HepG2 (cell line): Measurements from ENCODE around the gene HMGN4. TPM values are rescaled to one million over a fixed set of nuclear protein-coding genes. Genes with fewer than 3 reads are reported as not detected.
A peak's percentile ranks its signal among the peaks of the same experiment; 100 is the strongest.

ENCODE experiments used
- BRD4 ChIP-seq: sonication (generic); formaldehyde crosslinking; IDR thresholded peaks from 2 replicates; pipeline ENCODE4 v1.4.0; 2020; ENCODE audit warnings: missing genetic modification reagents
- E2F5 ChIP-seq: sonication (generic); formaldehyde crosslinking; conservative IDR thresholded peaks from 2 replicates; pipeline ENCODE4 v1.4.0; 2020; ENCODE audit warnings: missing genetic modification reagents
- FOXK2 ChIP-seq: fragments of 450-650 bp; IDR thresholded peaks from 2 replicates; pipeline ENCODE4 v1.6.1; 2016
- GZF1 ChIP-seq: sonication (generic); formaldehyde crosslinking; IDR thresholded peaks from 2 replicates; pipeline ENCODE4 v1.5.1; 2020; ENCODE audit warnings: mild to moderate bottlenecking, missing genetic modification reagents
- POGZ ChIP-seq: sonication (generic); formaldehyde crosslinking; IDR thresholded peaks from 2 replicates; pipeline ENCODE4 v1.4.0; 2020; ENCODE audit warnings: mild to moderate bottlenecking, missing genetic modification reagents
- SNAI1 ChIP-seq: sonication (generic); formaldehyde crosslinking; IDR thresholded peaks from 2 replicates; pipeline ENCODE4 v1.5.0; 2020; ENCODE audit warnings: mild to moderate bottlenecking, missing genetic modification reagents, borderline replicate concordance
- SSRP1 ChIP-seq: IDR thresholded peaks from 2 replicates; pipeline ENCODE4 v1.6.1; 2016; ENCODE audit warnings: control low read depth
- ZFP1 ChIP-seq: IDR thresholded peaks from 2 replicates; pipeline ENCODE4 v1.6.1; 2016
- ZFX ChIP-seq: sonication (generic); formaldehyde crosslinking; IDR thresholded peaks from 2 replicates; pipeline ENCODE4 v1.4.0; 2020; ENCODE audit warnings: mild to moderate bottlenecking, low read depth, missing genetic modification reagents, moderate library complexity
- ZNF180 ChIP-seq: sonication (generic); formaldehyde crosslinking; IDR thresholded peaks from 2 replicates; pipeline ENCODE4 v1.4.0; 2020; ENCODE audit warnings: low read depth, missing genetic modification reagents, borderline replicate concordance
- ZNF430 ChIP-seq: sonication (generic); formaldehyde crosslinking; IDR thresholded peaks from 2 replicates; pipeline ENCODE4 v1.9.0; 2021; ENCODE audit warnings: mild to moderate bottlenecking, missing genetic modification reagents
- ZNF547 ChIP-seq: sonication (generic); formaldehyde crosslinking; IDR thresholded peaks from 2 replicates; pipeline ENCODE4 v1.5.1; 2020; ENCODE audit warnings: mild to moderate bottlenecking, missing genetic modification reagents
- ZNF605 ChIP-seq: sonication (generic); formaldehyde crosslinking; IDR thresholded peaks from 2 replicates; pipeline ENCODE4 v1.8.0; 2022; ENCODE audit warnings: mild to moderate bottlenecking, missing genetic modification reagents
- ZNF678 ChIP-seq: sonication (generic); formaldehyde crosslinking; IDR thresholded peaks from 2 replicates; pipeline ENCODE4 v1.4.0; 2020; ENCODE audit warnings: mild to moderate bottlenecking, missing genetic modification reagents
- ZNF788 ChIP-seq: sonication (generic); formaldehyde crosslinking; IDR thresholded peaks from 2 replicates; pipeline ENCODE4 v1.5.0; 2020; ENCODE audit warnings: mild to moderate bottlenecking, missing genetic modification reagents, borderline replicate concordance
- ZSCAN29 ChIP-seq: sonication (generic); formaldehyde crosslinking; conservative IDR thresholded peaks from 2 replicates; pipeline ENCODE4 v1.4.0; 2020; ENCODE audit warnings: mild to moderate bottlenecking, missing genetic modification reagents
- polyA plus RNA-seq, 8 experiments: library from polyadenylated mRNA; depleted of rRNA in 3 of 8; stranded (reverse) in 7 of 8; unstranded in 1 of 8; fragments of >200 nt; fragmentation: Illumina TruSeq in 4 of 8; extraction: Trizol in 4 of 8; gene quantifications; 2 replicates each; pipeline versions ENCODE4 v1.2.1 to v1.2.3, GENCODE V29; 2011 to 2016; ENCODE audit warnings: low read depth in 4 of 8, missing spikeins in 1 of 8, mixed read lengths in 1 of 8; ENCODE audit not compliant: insufficient read depth in 1 of 8
- total RNA-seq, 5 experiments: library from RNA; depleted of rRNA; stranded (reverse); fragments of >200 nt; fragmentation: Illumina TruSeq; extraction: Trizol; gene quantifications; 2 replicates each; pipeline ENCODE4 v1.2.3, GENCODE V29; 2016; ENCODE audit warnings: low read depth in 1 of 5
- TF ChIP-seq, protein P1 (sequence below): sonication (generic); formaldehyde crosslinking; IDR thresholded peaks from 2 replicates; pipeline ENCODE4 v1.4.0; 2020; ENCODE audit warnings: missing genetic modification reagents
- TF ChIP-seq, protein P2 (sequence below): sonication (generic); formaldehyde crosslinking; IDR thresholded peaks from 2 replicates; pipeline ENCODE4 v1.4.0; 2020; ENCODE audit warnings: missing genetic modification reagents, low read depth, mild to moderate bottlenecking, borderline replicate concordance
- TF ChIP-seq, protein P3 (sequence below): sonication (generic); formaldehyde crosslinking; IDR thresholded peaks from 2 replicates; pipeline ENCODE4 v1.4.0; 2020; ENCODE audit warnings: missing genetic modification reagents

HMGN4 gene
- total and polyA plus RNA-seq, 2 of the 13 experiments (the other 11 are each of a cell fraction or from before 2014, with no cell fraction given), result 39.9 to 52.1 TPM

- TF ChIP-seq, protein P1, sequence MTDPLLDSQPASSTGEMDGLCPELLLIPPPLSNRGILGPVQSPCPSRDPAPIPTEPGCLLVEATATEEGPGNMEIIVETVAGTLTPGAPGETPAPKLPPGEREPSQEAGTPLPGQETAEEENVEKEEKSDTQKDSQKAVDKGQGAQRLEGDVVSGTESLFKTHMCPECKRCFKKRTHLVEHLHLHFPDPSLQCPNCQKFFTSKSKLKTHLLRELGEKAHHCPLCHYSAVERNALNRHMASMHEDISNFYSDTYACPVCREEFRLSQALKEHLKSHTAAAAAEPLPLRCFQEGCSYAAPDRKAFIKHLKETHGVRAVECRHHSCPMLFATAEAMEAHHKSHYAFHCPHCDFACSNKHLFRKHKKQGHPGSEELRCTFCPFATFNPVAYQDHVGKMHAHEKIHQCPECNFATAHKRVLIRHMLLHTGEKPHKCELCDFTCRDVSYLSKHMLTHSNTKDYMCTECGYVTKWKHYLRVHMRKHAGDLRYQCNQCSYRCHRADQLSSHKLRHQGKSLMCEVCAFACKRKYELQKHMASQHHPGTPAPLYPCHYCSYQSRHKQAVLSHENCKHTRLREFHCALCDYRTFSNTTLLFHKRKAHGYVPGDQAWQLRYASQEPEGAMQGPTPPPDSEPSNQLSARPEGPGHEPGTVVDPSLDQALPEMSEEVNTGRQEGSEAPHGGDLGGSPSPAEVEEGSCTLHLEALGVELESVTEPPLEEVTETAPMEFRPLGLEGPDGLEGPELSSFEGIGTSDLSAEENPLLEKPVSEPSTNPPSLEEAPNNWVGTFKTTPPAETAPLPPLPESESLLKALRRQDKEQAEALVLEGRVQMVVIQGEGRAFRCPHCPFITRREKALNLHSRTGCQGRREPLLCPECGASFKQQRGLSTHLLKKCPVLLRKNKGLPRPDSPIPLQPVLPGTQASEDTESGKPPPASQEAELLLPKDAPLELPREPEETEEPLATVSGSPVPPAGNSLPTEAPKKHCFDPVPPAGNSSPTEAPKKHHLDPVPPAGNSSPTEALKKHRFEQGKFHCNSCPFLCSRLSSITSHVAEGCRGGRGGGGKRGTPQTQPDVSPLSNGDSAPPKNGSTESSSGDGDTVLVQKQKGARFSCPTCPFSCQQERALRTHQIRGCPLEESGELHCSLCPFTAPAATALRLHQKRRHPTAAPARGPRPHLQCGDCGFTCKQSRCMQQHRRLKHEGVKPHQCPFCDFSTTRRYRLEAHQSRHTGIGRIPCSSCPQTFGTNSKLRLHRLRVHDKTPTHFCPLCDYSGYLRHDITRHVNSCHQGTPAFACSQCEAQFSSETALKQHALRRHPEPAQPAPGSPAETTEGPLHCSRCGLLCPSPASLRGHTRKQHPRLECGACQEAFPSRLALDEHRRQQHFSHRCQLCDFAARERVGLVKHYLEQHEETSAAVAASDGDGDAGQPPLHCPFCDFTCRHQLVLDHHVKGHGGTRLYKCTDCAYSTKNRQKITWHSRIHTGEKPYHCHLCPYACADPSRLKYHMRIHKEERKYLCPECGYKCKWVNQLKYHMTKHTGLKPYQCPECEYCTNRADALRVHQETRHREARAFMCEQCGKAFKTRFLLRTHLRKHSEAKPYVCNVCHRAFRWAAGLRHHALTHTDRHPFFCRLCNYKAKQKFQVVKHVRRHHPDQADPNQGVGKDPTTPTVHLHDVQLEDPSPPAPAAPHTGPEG, result no peak
- TF ChIP-seq GZF1 (CRISPR knock-in tag) (no peak), ZNF788 (CRISPR knock-in tag) (peak; percentile 76; the same call in 1 of the 2 replicates), ZNF678 (no peak), POGZ (peak; percentile 76; the same call in 1 of the 2 replicates), SSRP1 (CRISPR knock-in tag) (peak; percentile 63; the same call in 1 of the 2 replicates), ZFX (CRISPR knock-in tag) (peak; percentile 46), ZSCAN29 (CRISPR knock-in tag) (no peak), ZFP1 (CRISPR knock-in tag) (peak; percentile 78; the same call in 1 of the 2 replicates), BRD4 (no peak), ZNF430 (CRISPR knock-in tag) (no peak), ZNF180 (CRISPR knock-in tag) (no peak), SNAI1 (no peak), ZNF605 (CRISPR knock-in tag) (no peak), ZNF547 (CRISPR knock-in tag) (peak; percentile 55; the same call in 1 of the 2 replicates), E2F5 (CRISPR knock-in tag) (no peak), FOXK2 (peak; percentile 95)
- TF ChIP-seq, protein P2, sequence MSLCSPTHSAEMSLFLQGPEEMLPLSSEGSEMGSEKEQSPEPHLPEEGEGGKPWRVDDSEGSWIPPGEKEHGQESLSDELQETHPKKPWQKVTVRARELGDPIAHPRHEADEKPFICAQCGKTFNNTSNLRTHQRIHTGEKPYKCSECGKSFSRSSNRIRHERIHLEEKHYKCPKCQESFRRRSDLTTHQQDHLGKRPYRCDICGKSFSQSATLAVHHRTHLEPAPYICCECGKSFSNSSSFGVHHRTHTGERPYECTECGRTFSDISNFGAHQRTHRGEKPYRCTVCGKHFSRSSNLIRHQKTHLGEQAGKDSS (CRISPR knock-in tag), result no peak; the same call in 1 of the 2 replicates
- TF ChIP-seq, protein P3, sequence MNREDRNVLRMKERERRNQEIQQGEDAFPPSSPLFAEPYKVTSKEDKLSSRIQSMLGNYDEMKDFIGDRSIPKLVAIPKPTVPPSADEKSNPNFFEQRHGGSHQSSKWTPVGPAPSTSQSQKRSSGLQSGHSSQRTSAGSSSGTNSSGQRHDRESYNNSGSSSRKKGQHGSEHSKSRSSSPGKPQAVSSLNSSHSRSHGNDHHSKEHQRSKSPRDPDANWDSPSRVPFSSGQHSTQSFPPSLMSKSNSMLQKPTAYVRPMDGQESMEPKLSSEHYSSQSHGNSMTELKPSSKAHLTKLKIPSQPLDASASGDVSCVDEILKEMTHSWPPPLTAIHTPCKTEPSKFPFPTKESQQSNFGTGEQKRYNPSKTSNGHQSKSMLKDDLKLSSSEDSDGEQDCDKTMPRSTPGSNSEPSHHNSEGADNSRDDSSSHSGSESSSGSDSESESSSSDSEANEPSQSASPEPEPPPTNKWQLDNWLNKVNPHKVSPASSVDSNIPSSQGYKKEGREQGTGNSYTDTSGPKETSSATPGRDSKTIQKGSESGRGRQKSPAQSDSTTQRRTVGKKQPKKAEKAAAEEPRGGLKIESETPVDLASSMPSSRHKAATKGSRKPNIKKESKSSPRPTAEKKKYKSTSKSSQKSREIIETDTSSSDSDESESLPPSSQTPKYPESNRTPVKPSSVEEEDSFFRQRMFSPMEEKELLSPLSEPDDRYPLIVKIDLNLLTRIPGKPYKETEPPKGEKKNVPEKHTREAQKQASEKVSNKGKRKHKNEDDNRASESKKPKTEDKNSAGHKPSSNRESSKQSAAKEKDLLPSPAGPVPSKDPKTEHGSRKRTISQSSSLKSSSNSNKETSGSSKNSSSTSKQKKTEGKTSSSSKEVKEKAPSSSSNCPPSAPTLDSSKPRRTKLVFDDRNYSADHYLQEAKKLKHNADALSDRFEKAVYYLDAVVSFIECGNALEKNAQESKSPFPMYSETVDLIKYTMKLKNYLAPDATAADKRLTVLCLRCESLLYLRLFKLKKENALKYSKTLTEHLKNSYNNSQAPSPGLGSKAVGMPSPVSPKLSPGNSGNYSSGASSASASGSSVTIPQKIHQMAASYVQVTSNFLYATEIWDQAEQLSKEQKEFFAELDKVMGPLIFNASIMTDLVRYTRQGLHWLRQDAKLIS (CRISPR knock-in tag), result no peak
These were observed 30.7 kb downstream of the HMGN4 start (continued) for GRCh38 chr6:26568601-26569432.
